Activated CD8-positive, alpha-beta memory T cell treated with anti-CD3 and anti-CD28 coated beads, Interleukin-2, amount 50 U/mL, for 24 hours (primary cell): Measurements from ENCODE around the gene RCE1.
A peak's percentile ranks its signal among the peaks of the same experiment; 100 is the strongest.

Experiments used
- DNase-seq: peaks from one replicate; pipeline ENCODE4 v3.0.0-alpha.2; 2020; ENCODE audit errors: extremely low read depth

RCE1 gene

GRCh38 chr11:66857234-66857926 lies 14.1 kb downstream of the RCE1 start:
- no peak for DNase-seq

GRCh38 chr11:66857927-66858185 lies 14.6 kb downstream of the RCE1 start:
- no peak for DNase-seq

GRCh38 chr11:66858186-66858938 lies 15.1 kb downstream of the RCE1 start:
- DNase-seq: no peak

DNA sequence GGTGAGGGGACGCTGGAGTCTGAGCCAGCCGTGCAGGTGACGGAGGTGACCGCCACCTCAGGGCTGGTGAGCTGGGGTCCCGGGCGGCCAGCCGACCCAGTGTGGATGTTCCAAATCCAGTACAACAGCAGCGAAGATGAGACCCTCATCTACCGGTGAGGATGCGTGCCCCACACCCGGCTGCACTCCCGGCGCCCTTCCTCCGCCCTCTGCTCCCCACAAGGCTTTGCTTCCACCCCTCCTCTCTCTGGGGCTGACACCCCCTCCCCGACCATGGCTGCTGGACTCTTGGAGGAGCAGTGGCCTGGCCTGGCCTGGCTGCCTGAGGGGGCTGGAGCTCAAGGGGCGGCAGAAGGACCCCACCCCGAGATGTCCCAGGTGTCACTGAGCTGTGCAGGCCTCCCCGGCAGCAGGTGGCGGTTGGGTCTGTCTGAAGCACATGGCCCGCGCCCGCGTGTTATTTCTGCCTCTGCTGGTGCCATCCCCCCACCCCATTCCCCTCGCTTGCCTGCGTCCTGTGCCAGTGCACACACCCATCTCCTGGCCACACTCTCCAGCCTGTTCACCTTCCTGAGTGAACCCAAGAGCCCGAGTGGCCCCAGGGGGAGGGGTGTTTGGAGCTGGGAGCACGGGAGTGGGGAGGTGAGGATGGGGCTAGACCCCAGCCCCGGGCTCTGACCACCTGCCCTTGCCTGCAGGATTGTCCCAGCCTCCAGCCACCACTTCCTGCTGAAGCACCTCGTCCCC lies 15.9 kb downstream of the RCE1 start:
- no peak for DNase-seq

GRCh38 chr11:66859686-66860448 lies 16.6 kb downstream of the RCE1 start:
- DNase-seq: no peak

DNA sequence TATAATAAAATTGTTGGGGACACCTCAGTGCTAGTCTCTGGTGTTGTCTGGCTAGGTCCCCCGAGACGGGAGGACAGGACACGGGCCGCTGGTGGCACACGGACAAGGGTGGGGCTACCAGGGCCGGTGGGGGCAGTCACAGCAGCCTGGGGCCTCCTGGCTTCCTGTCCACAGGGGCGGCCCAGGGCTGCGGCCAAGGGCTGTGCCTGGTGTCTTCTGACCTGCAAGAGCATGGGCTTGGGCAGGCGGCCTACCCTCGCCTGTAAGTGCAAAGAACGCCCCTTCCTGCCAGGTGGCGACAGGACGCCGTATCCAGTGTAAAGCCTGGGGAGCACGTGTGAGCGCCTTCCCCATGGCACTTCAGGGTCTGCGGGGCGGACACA lies 17.2 kb downstream of the RCE1 start:
- no peak for DNase-seq

DNA sequence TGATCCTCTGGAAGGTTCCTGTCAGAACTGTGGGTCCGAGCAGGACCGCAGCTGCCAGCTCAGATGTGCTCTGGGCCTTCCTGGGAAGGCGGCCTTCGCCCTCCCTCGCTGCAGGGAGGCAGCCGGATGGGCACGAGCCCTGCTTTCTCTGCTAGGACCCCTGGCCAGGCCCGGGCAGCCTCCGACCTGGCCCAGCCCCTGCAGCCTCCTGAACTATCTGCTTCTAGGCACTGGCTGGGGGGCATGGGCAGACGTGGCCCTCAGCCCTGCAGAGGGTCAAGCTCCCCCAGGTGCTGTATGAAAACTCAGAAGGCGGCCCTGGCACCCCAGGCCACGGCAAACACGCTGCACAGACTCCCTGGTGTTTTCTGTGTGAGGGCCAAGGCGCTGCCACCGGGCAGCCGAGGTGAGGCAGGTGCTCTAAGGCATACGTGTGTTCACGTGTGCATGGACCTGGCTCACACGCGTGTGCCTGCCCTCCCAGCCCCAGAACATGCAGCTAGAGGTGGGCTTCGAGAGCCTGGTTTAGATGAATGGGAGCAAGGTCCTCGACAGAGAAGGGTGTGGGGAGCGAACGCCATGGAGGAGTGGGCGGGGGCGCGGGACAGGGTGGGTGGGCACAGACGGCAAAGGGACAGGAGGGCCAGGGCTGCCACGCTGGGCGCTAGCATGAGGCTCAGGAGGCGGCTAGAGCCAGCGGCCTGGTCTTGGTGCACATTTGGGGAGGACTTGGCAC lies 18.0 kb downstream of the RCE1 start:
- no peak for DNase-seq

DNA sequence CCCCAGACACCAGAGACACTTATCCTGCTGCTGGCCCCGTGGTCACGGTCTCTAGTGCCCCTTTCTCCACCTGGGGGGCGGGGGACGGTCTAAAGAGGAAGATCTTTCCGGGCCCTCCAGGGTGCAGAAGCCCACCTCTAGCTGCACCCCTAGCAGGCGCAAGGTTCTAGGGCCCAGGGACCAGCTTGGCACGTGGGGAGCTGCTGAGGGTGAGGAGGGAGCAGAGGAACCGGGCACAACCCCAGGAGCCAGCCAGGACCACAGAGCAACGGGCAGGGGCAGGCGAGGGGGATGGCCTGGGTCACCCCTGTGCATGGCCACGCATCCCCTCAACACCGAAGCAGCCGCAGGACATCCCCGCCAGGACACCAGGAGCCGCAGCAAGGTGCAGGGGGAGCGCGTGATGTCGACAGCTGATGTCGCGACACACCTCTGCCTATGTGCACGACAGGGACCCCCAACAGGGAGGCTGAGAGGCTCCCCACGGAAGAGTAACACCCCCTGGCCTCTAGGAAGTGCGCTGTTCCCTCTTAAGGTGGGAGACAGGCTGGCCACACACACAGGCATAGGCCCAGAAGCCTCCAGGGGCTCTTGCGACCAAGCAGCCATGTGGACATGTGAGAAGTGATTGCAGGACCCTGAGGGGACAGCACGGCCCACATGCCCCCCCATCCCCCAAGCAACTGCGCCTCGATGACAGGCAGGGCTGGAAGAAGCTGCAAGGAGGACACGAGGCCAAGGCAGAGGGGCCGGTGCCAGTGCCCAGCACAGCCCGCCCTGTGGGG lies 18.7 kb downstream of the RCE1 start:
- no peak for DNase-seq

DNA sequence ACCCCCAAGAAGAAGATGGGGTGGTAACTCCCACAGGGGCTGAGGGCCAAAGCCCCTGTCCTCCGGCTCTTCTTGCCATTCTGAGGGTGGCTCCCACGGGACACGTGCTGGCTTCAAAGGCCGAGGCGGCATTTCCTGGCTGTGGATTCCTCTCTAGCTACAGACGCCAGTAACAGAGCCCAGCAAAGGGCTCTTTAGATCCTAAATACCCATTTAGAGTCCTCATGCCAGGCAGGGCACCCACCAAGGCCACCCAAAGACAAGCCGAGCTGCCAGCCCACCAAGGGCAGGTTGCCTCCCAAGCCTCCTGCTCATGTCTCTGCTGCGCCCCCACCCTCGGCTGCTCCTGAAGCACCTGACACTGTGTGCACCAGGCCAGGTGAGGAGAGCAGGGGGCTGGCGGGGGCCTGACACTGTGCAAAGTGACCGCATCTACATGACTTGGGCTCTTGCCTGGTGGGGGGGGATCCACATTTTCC lies 19.4 kb downstream of the RCE1 start:
- no peak for DNase-seq

DNA sequence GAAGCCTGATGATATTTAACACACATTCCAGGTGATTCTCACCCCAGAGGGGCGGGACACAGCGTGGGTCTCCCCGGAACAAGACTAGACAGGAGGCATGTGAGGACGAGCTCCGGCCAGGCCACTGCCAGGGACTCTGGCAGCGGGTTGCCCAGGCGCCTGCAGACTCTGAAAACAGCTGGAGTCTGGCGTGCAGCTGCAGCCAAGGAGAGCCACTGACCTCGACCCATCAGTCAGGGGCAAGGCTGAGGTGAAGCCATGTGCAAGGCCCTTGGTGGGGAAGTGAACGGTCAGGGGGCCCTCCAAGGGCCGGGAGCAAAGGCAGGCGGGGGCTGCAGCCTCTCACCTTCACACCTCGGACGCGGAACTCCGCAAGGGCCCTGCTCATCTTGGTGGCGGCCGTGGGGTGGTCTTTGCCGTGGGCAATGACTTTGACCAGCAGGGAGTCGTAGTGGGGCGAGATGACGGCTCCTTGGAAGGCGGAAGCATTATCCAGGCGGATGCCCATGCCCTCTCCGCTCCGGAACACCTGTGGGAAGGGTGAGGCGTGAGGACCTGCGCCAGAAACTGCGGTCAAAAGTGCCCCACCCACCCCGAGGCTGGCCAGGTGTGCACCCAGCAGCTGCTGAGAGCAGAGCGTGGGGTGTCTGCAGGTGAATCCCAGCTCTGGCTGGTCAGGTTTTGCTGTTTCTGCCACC lies 20.3 kb downstream of the RCE1 start:
- no peak for DNase-seq

DNA sequence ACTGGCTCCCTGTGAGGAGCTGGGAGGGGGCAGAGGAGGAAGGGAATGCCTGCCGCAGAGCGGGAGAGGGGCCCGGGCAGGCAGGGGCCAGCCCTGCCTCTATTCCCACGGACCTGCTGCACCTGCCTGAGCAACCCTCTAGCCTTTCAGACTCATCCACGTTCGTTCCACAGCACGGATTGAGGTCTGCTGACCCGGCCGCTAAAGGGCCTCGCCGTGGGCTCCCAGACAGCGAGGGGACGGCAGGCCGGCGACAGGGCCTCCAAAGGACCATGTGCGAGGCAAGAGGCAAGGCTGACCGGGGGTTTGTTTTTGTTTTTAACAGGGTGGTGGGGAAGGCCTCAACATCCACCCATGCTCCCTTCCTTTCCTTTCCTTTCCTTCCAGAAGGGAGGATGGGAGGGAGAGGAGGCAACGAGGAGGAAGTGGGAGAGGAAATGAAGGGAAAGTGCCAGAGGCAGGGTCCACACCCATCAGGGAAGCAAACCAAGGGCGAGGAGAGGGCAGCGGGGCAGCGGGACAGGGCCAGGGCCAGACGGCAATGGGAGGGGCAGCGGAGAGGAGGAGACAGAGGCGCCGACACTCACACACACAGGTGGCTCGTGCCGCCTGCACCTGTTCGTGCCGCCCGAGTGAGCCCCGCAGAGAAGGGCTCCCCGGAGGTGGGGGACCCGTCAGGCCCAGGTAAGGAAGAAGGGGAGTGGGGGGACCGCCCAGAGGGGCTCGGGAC lies 21.1 kb downstream of the RCE1 start:
- no peak for DNase-seq

DNA sequence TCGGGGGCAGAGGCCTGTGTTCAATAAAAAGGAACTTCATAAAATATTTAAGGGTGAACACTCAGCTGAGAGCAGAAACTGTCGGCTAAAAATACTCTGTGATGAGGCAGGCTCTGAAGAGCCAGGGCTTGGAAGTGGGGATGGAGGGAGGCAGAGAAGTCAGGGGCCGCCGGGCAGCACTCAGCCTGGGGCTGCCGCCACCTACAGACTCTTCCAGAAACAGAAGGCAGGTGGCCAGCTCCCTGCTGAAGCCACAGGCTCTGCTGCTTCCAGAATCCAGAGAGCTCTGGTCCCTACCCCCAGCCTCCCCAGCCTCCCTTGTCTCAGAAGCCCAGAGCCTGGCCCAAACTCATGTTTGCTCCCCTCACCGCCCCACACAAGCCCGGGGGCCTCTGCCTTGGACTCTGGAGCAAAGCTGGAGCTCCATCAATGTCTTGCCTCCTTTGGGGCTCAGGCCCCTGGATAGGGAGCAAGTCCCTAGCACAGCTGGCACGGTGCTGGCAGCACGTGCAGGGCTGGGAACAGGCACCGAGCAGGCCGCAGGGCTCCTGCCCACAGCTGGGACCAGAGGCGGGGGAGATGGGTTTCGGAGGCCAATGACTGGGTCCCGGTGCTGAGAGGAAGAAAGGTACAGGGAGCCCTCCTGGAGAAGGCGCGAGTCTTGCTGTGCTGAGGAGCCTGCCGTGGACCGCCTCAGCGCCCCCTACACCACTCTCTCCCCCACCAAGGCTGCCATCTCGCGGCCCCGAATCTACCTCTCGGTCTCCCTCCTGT lies 21.9 kb downstream of the RCE1 start:
- DNase-seq: no peak

GRCh38 chr11:66866007-66866406 lies 22.8 kb downstream of the RCE1 start:
- DNase-seq: no peak

- no peak for DNase-seq
Observed at GRCh38 chr11:66866511-66866986, 23.3 kb downstream of the RCE1 start.

GRCh38 chr11:66867425-66868040 lies 24.3 kb downstream of the RCE1 start:
- DNase-seq: no peak

DNA sequence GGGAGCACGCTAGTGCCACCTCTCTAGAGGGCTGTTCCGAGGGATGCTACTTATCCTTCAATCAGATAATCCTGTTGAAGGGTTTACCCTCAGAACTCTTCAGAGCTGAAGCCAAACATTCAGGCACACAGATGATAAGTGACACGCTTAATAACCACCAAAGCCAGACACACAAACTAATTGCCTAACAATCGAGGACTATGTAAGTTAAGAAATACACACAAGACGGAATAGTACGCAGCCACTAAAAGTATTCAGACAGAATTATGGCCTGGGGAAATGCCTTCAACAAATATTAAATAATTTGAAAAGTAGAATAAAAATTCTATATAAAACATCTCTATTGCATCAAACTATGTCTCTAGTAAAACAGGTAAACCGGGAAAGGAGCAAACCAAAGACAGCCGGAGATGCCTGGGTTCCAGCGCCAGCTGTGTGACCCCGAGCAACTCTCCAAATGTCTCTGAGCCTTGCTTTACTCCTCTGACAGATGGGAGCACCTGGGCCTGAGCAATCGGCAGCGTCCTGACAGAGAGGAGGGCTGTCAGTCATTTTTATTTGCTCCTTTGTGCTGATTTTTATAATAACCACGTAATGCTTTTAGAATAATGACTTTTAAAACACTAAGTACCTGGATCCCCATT lies 25.0 kb downstream of the RCE1 start:
- no peak for DNase-seq

- peak; percentile 47 for DNase-seq
Observed at GRCh38 chr11:66868726-66869566, 25.7 kb downstream of the RCE1 start.
